GM12878 (cell line): ENCODE data around the gene TTLL6.

Experiments used
- BHLHE40 ChIP-seq, 2 experiments: fragments of 450-650 bp in 1 of 2; IDR thresholded peaks; 2 replicates each; pipeline ENCODE4 v1.6.1; 2011 to 2017; ENCODE audit warnings: low read depth in 2 of 2, borderline replicate concordance in 1 of 2, improper control_type of control experiment in 1 of 2, low read length in 1 of 2, mild to moderate bottlenecking in 1 of 2
- EP300 ChIP-seq, 2 experiments: fragments of 150-350 bp in 1 of 2; IDR thresholded peaks; 2 replicates each; pipeline ENCODE4 v1.6.1; 2011 to 2012; ENCODE audit warnings: low read depth in 2 of 2, low read length in 2 of 2, borderline replicate concordance in 1 of 2, improper control_type of control experiment in 1 of 2, inconsistent platforms in 1 of 2; ENCODE audit not compliant: control insufficient read depth in 1 of 2
- FOS ChIP-seq: IDR thresholded peaks from 3 replicates; pipeline ENCODE4 v1.6.1; 2011; ENCODE audit warnings: borderline replicate concordance; ENCODE audit not compliant: insufficient read length; ENCODE audit errors: extremely low read depth
- FOXM1 ChIP-seq: IDR thresholded peaks from 2 replicates; pipeline ENCODE4 v1.6.1; 2012; ENCODE audit warnings: low read depth, mild to moderate bottlenecking, inconsistent platforms, low read length, moderate library complexity
- GABPA ChIP-seq: IDR thresholded peaks from 2 replicates; pipeline ENCODE4 v1.6.1; 2014; ENCODE audit warnings: antibody characterized with exemption, low read depth, mild to moderate bottlenecking, inconsistent platforms
- POLR2A ChIP-seq: IDR thresholded peaks from 2 replicates; pipeline ENCODE4 v1.6.1; 2011; ENCODE audit warnings: low read depth, mild to moderate bottlenecking, low read length
- SPI1 ChIP-seq: IDR thresholded peaks from 2 replicates; pipeline ENCODE4 v1.6.1; 2011; ENCODE audit warnings: low read depth, mild to moderate bottlenecking, low read length, moderate library complexity, borderline replicate concordance; ENCODE audit not compliant: insufficient read depth
- SRF ChIP-seq, 2 experiments: IDR thresholded peaks; 2 replicates each; pipeline ENCODE4 v1.6.1; 2011; ENCODE audit warnings: low read depth in 2 of 2, low read length in 2 of 2, mild to moderate bottlenecking in 1 of 2, moderate library complexity in 1 of 2
- TF ChIP-seq, protein P1 (sequence below): fragments of 450-650 bp; IDR thresholded peaks from 2 replicates; pipeline ENCODE4 v1.6.1; 2014; ENCODE audit warnings: mild to moderate bottlenecking
- TF ChIP-seq, protein P2 (sequence below): fragments of 450-650 bp; IDR thresholded peaks from 2 replicates; pipeline ENCODE4 v1.6.1; 2017; ENCODE audit warnings: mild to moderate bottlenecking, moderate library complexity
- TF ChIP-seq, protein P3 (sequence below): IDR thresholded peaks from 2 replicates; pipeline ENCODE4 v1.6.1; 2011; ENCODE audit warnings: low read depth, mild to moderate bottlenecking, low read length, moderate library complexity, borderline replicate concordance; ENCODE audit errors: extremely low read depth
- TF ChIP-seq, protein P4 (sequence below), 3 experiments: IDR thresholded peaks in 2 of 3; conservative IDR thresholded peaks in 1 of 3; 2 replicates each; pipeline ENCODE4 v1.5.1; 2011; ENCODE audit warnings: low read depth in 3 of 3, low read length in 3 of 3, mild to moderate bottlenecking in 3 of 3, control low read depth in 2 of 3, moderate library complexity in 2 of 3, inconsistent platforms in 1 of 3, mixed read lengths in 1 of 3; ENCODE audit not compliant: control insufficient read depth in 2 of 3, insufficient read depth in 1 of 3; ENCODE audit errors: extremely low read depth in 1 of 3
- TF ChIP-seq, protein P5 (sequence below): IDR thresholded peaks from 2 replicates; pipeline ENCODE4 v1.6.1; 2012; ENCODE audit warnings: low read depth, low read length, improper control_type of control experiment

DNA sequence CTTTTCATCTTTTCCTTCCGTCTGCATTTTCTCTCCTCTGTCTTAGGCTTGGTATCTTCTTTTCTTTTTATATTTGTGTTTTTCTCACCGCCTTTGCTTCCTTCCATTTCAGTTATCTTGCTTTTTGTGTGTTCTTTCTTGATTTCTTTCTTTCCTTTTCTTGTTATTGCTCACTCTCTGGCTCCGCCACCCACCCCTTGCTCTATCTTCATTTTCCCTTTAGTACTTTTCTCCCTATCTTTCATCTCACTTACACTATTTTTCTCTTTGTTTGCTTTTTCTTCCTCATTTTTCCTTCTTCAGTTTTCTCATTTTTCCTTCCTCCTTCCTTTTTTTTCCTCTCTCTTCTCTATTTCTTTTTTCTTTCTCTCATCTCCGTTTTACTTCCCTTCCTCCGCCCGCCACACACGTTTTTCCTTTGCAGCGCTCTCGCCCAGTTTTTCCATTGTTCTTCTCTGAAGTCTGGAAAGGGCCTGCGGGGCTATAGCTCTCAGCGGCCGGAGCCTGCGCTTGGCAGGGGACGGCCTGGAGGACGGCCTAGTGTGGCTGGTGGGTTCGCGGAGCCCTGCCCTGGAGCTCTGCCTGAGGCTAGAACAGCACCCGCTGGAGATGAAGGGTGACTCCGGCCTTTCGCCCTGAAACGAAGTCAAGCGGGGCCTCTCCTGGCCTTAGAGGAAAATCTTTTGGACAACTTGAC is 83.2 kb downstream of the TTLL6 start:
- TF ChIP-seq EP300 (IDR thresholded peaks at IDR 0.05; ENCODE audit: borderline replicate concordance in 1 of 2, control insufficient read depth in 1 of 2, low read depth in 2 of 2, low read length in 2 of 2), result no peak
- TF ChIP-seq, protein P1, sequence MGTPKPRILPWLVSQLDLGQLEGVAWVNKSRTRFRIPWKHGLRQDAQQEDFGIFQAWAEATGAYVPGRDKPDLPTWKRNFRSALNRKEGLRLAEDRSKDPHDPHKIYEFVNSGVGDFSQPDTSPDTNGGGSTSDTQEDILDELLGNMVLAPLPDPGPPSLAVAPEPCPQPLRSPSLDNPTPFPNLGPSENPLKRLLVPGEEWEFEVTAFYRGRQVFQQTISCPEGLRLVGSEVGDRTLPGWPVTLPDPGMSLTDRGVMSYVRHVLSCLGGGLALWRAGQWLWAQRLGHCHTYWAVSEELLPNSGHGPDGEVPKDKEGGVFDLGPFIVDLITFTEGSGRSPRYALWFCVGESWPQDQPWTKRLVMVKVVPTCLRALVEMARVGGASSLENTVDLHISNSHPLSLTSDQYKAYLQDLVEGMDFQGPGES, result no peak
- no peak for TF ChIP-seq FOS
- TF ChIP-seq GABPA, result no peak
- TF ChIP-seq, protein P2, sequence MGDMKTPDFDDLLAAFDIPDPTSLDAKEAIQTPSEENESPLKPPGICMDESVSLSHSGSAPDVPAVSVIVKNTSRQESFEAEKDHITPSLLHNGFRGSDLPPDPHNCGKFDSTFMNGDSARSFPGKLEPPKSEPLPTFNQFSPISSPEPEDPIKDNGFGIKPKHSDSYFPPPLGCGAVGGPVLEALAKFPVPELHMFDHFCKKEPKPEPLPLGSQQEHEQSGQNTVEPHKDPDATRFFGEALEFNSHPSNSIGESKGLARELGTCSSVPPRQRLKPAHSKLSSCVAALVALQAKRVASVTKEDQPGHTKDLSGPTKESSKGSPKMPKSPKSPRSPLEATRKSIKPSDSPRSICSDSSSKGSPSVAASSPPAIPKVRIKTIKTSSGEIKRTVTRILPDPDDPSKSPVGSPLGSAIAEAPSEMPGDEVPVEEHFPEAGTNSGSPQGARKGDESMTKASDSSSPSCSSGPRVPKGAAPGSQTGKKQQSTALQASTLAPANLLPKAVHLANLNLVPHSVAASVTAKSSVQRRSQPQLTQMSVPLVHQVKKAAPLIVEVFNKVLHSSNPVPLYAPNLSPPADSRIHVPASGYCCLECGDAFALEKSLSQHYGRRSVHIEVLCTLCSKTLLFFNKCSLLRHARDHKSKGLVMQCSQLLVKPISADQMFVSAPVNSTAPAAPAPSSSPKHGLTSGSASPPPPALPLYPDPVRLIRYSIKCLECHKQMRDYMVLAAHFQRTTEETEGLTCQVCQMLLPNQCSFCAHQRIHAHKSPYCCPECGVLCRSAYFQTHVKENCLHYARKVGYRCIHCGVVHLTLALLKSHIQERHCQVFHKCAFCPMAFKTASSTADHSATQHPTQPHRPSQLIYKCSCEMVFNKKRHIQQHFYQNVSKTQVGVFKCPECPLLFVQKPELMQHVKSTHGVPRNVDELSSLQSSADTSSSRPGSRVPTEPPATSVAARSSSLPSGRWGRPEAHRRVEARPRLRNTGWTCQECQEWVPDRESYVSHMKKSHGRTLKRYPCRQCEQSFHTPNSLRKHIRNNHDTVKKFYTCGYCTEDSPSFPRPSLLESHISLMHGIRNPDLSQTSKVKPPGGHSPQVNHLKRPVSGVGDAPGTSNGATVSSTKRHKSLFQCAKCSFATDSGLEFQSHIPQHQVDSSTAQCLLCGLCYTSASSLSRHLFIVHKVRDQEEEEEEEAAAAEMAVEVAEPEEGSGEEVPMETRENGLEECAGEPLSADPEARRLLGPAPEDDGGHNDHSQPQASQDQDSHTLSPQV, result no peak
- TF ChIP-seq, protein P3, sequence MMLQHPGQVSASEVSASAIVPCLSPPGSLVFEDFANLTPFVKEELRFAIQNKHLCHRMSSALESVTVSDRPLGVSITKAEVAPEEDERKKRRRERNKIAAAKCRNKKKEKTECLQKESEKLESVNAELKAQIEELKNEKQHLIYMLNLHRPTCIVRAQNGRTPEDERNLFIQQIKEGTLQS, result no peak
- no peak for TF ChIP-seq POLR2A
- TF ChIP-seq, protein P4, sequence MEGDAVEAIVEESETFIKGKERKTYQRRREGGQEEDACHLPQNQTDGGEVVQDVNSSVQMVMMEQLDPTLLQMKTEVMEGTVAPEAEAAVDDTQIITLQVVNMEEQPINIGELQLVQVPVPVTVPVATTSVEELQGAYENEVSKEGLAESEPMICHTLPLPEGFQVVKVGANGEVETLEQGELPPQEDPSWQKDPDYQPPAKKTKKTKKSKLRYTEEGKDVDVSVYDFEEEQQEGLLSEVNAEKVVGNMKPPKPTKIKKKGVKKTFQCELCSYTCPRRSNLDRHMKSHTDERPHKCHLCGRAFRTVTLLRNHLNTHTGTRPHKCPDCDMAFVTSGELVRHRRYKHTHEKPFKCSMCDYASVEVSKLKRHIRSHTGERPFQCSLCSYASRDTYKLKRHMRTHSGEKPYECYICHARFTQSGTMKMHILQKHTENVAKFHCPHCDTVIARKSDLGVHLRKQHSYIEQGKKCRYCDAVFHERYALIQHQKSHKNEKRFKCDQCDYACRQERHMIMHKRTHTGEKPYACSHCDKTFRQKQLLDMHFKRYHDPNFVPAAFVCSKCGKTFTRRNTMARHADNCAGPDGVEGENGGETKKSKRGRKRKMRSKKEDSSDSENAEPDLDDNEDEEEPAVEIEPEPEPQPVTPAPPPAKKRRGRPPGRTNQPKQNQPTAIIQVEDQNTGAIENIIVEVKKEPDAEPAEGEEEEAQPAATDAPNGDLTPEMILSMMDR (IDR thresholded peaks at IDR 0.05 in 2 of 3, conservative IDR thresholded peaks at IDR 0.05 in 1 of 3; ENCODE audit: control insufficient read depth in 2 of 3, extremely low read depth in 1 of 3, insufficient read depth in 1 of 3, low read depth in 3 of 3, low read length in 3 of 3), result no peak
- TF ChIP-seq, protein P5, sequence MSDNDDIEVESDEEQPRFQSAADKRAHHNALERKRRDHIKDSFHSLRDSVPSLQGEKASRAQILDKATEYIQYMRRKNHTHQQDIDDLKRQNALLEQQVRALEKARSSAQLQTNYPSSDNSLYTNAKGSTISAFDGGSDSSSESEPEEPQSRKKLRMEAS, result no peak
- TF ChIP-seq SPI1, result no peak
- no peak for TF ChIP-seq SRF (IDR thresholded peaks at IDR 0.05; ENCODE audit: low read depth in 2 of 2, low read length in 2 of 2)
- TF ChIP-seq BHLHE40 (IDR thresholded peaks at IDR 0.05; ENCODE audit: borderline replicate concordance in 1 of 2, low read depth in 2 of 2, low read length in 1 of 2), result no peak
- no peak for TF ChIP-seq FOXM1
